GM18951 (cell line): ENCODE measurements around the gene GPHN.
"Not testable (repeated sequence)": the region's sequence is repeated elsewhere in the genome, so short reads cannot be mapped to it uniquely, and the experiment has no call there.

Experiments used
- POLR2A ChIP-seq: IDR thresholded peaks from 4 replicates; pipeline ENCODE4 v1.6.1; 2011; ENCODE audit warnings: mild to moderate bottlenecking; ENCODE audit not compliant: insufficient read length, insufficient read depth; ENCODE audit errors: extremely low read depth
- in situ Hi-C: fragments of 300-500 bp; cut with MboI; formaldehyde crosslinking; loops from one replicate; pipeline ENCODE4 v1.12.0; 2022; ENCODE audit warnings: low sequenced_read_pairs, mixed read lengths, inconsistent platforms; ENCODE audit not compliant: unreplicated experiment

GPHN gene

GRCh38 chr14:66487164-66487563, 20.8 kb upstream of the GPHN start:
- TF ChIP-seq POLR2A, result no peak
- in situ Hi-C loops, result loop anchor here (25.0 kb wide), 1 partner anchor 625 kb away; no protein-coding TSS in a partner anchor

- in situ Hi-C loops, result loop anchor here (25.0 kb wide), 1 partner anchor 622 kb away; no protein-coding TSS in a partner anchor
- TF ChIP-seq POLR2A, result no peak
These were observed 17.5 kb upstream of the GPHN start for GRCh38 chr14:66490143-66491111.

DNA sequence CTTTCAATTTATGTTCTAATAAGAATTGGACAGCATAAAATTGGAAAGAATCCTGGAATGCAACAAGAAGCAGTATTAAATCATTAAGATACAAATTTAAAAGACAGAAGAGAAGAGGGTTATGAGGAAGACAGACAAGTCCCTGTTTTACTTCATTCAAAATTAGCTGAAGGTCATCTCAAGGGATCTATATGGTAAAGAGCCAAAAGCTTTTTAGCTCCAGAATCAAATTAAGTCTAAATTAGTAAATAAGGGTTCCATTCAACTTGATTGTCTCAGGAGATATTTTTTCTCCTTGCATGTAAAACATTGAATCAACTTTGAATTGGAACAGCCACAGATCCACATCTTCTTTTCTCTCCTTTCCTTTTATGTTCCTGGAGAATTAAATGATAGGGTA, 14.2 kb upstream of the GPHN start:
- in situ Hi-C loops, result loop anchor here (25.0 kb wide), 1 partner anchor 619 kb away; no protein-coding TSS in a partner anchor
- TF ChIP-seq POLR2A, result no peak

GRCh38 chr14:66495218-66496098, 12.5 kb upstream of the GPHN start:
- in situ Hi-C loops, result loop anchor here (25.0 kb wide), 1 partner anchor 617 kb away; no protein-coding TSS in a partner anchor
- TF ChIP-seq POLR2A, result no peak

DNA sequence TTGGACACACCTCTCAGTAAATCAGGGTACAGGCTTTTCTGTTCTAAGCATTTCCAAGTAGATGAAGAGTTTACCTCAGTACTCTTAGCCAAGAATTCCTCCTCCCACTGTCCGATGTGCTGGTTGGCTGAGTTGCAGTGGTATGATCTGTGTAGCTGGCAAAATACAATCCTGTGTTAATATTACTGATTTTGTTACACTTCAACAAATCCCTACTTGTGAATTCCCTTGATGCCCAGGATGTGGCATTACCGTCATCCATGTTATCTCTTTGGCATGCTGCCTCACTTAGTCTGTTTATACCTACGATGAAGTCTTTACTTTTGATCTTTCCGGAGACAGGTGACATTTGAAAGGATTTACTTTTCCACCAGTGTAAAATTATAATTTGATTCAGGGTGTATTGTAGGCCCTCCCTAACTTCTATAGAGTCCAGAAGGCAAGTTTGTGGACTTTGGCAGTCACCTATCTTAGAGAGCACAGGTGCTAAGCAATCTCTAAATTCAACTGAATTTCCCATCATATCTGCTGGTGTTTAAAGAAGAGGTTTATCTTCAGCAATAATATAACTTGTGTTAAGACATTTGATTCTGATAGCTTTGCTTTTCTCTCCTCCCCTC, 11.6 kb upstream of the GPHN start:
- no peak for TF ChIP-seq POLR2A
- in situ Hi-C loops, result loop anchor here (25.0 kb wide), 1 partner anchor 616 kb away; no protein-coding TSS in a partner anchor

GRCh38 chr14:66496911-66497310, 11.0 kb upstream of the GPHN start:
- in situ Hi-C loops, result loop anchor here (25.0 kb wide), 1 partner anchor 615 kb away; no protein-coding TSS in a partner anchor

DNA sequence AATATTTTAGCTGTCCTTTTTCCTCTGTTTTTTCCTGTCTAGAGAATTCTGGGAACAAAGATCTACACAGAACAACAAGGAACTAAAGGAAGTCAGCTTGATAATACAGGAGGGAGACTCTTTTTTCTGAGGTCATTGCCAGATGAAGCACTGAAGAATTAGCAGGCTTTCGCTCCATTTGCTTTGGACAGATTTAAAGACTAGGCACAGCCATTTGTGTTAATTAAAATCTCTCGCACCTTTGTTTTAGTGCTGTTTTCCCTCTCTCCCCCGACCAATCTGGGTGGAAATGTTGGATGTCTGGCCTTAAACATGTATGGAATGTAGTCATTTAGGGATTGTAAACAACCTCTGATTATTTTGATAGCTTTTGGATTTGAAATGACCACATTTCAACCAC, 9.6 kb upstream of the GPHN start:
- in situ Hi-C loops, result loop anchor here (25.0 kb wide), 1 partner anchor 614 kb away; no protein-coding TSS in a partner anchor

More at GRCh38 chr14:66496911-66497310, 11.0 kb upstream of the GPHN start:
- TF ChIP-seq POLR2A, result no peak

DNA sequence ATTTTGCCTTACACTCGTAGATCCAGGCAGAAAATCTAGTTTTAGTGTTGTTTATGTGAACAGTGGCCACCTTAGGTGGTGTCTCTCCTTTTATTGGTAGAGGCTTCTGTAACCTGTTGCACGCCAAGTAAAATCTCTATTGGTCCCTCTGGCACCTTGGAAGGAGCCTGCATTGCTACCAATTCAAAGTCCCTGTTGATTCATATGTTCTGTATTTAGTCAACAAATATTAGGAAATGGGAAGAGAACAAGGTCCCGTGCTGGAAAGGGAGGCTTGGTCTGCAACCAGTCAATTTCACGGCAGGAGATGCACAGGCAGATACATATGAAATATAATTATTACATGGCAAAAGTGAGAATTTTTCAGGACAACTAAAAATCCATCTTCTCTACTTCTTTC, 6.4 kb upstream of the GPHN start:
- in situ Hi-C loops, result no loop called here
- no peak for TF ChIP-seq POLR2A

More for the DNA sequence above, 9.6 kb upstream of the GPHN start:
- no peak for TF ChIP-seq POLR2A

DNA sequence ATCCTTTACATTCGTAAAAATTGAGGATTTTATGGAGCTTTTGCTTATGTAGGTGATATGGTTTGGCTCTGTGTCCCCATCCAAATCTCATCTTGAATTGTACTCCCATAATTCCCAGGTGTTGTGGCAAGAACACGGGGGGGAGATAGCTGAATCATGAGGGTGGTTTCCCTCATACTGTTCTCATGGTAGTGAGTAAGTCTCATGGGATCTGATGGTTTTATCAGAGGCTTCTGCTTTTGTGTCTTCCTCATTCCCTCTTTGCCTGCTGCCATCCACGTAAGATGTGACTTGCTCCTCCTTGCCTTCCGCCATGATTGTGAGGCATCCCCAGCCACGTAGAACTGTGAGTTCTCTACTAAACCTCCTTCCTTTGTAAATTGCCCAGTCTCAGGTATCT, 5.1 kb upstream of the GPHN start:
- in situ Hi-C loops, result not testable (repeated sequence)

GRCh38 chr14:66503532-66503931, 4.4 kb upstream of the GPHN start:
- in situ Hi-C loops, result no loop called here
- no peak for TF ChIP-seq POLR2A

GRCh38 chr14:66507181-66507721, 696 bp upstream of the GPHN start:
- in situ Hi-C loops, result no loop called here
- no peak for TF ChIP-seq POLR2A

DNA sequence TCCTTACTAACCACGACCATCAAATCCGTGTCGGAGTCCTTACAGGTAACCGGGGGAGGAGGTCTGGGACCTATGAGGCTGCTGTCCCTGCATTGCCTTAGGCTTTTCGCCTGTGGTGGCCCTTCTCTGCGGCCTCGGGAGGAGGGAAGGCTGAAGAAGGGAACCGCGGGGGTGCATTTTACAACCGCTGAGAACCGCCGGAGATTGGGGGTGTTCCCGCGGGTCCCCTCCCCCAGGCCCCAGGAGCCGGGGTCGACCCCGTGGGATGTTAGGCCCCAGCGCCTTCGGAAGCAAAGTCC, 549 bp downstream of the GPHN start:
- no peak for TF ChIP-seq POLR2A
- in situ Hi-C loops, result no loop called here

- peak; percentile 52 for TF ChIP-seq POLR2A
- in situ Hi-C loops, result no loop called here
These were observed 1.1 kb downstream of the GPHN start for GRCh38 chr14:66508846-66509621.
